HK-2 (cell line): ENCODE measurements around the gene LMTK3.
"Not testable (repeated sequence)": the region's sequence is repeated elsewhere in the genome, so short reads cannot be mapped to it uniquely, and the experiment has no call there.

Experiments
- DNase-seq: peaks from one replicate; pipeline ENCODE4 v3.0.0-alpha.2; 2018; ENCODE audit not compliant: unreplicated experiment

LMTK3 gene

GRCh38 chr19:48488478-48488877 lies 23.2 kb downstream of the LMTK3 start:
- not testable (repeated sequence) for DNase-seq

GRCh38 chr19:48487948-48488347 lies 23.7 kb downstream of the LMTK3 start:
- DNase-seq: peak; percentile 82

GRCh38 chr19:48487544-48487943 lies 24.1 kb downstream of the LMTK3 start:
- DNase-seq: no peak

- DNase-seq: not testable (repeated sequence)
Observed at GRCh38 chr19:48486706-48487105, 24.9 kb downstream of the LMTK3 start.

GRCh38 chr19:48484931-48485612 lies 26.6 kb downstream of the LMTK3 start:
- DNase-seq: no peak

GRCh38 chr19:48484247-48484893 lies 27.3 kb downstream of the LMTK3 start:
- DNase-seq: no peak

GRCh38 chr19:48483301-48483700 lies 28.3 kb downstream of the LMTK3 start:
- no peak for DNase-seq

GRCh38 chr19:48481846-48482639 lies 29.6 kb downstream of the LMTK3 start:
- no peak for DNase-seq

- no peak for DNase-seq
Observed at GRCh38 chr19:48480558-48481500, 30.8 kb downstream of the LMTK3 start.

GRCh38 chr19:48480183-48480557 lies 31.5 kb downstream of the LMTK3 start:
- DNase-seq: no peak

GRCh38 chr19:48479686-48480085 lies 31.9 kb downstream of the LMTK3 start:
- DNase-seq: no peak

GRCh38 chr19:48478339-48479256 lies 33.0 kb downstream of the LMTK3 start:
- DNase-seq: no peak

GRCh38 chr19:48477698-48478338 lies 33.8 kb downstream of the LMTK3 start:
- DNase-seq: no peak

- no peak for DNase-seq
Observed at GRCh38 chr19:48477067-48477685, 34.5 kb downstream of the LMTK3 start.

- no peak for DNase-seq
Observed at GRCh38 chr19:48476176-48476575, 35.5 kb downstream of the LMTK3 start.

- no peak for DNase-seq
Observed at GRCh38 chr19:48475369-48476068, 36.1 kb downstream of the LMTK3 start.

GRCh38 chr19:48474084-48474592 lies 37.5 kb downstream of the LMTK3 start:
- DNase-seq: no peak

GRCh38 chr19:48473161-48473966 lies 38.3 kb downstream of the LMTK3 start:
- DNase-seq: no peak
